Measurements from ENCODE around the gene BPIFB1.

Gene BPIFB1

DNA sequence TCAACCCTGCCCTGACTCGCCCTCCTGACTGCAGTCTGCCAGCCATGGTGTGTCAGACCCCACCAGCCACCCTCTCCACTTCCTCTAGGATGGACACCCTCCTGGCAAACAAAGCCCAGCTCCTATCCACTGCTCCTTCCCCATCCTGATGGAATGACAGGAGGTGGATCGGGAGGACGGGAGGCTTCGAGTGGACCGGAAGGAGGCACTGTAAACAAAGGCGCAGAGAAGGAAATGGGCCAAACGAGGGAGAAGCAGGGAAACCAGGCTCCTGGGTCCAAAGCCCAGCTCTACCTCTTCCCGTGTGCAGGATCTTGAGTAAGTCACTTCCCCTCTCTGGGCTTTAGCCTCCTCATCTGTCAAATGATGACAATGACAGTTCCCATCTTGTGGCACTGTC is 40.2 kb downstream of the BPIFB1 start:
- no peaks in the 10 kb centered on the region for H3K9me3 Mint-ChIP-seq
- peaks cover 2% of the 10 kb centered on the region for H3K36me3 Mint-ChIP-seq (ENCODE audit: insufficient read depth)
- no peak for DNase-seq (ENCODE audit: low spot score in 2 of 2)
- no peaks in the 10 kb centered on the region for H3K4me1 Mint-ChIP-seq
- no peak for ATAC-seq (replicated peaks; ENCODE audit: extremely low read depth, poor library complexity, severe bottlenecking)
- H3K4me3 Mint-ChIP-seq: no peak overlapping the region
- H3K27ac Mint-ChIP-seq (ENCODE audit: low read depth): no peak overlapping the region
- peaks cover 57% of the 10 kb centered on the region for H3K27me3 Mint-ChIP-seq

DNA sequence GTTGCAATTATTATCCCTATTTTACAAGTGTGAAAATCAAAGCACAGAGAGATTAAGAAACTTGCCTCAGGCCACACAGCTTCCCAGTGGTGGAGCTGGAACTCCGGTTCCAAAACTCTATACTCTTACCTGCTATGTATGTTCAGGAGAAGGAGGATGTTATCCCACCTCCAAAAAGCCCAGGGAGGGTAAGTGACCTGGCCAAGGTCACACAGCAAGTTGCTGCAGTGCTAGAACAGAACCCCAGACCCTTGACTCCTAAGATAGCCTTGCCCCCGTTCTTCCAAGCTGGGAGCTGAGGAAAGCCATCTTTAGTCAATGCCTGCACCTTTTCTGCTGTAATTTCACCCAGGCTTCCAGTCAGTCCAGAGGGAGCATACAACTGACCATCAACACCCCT is 42.3 kb downstream of the BPIFB1 start:
- no peak overlapping the region for H3K27ac Mint-ChIP-seq (ENCODE audit: low read depth)
- no peak for ATAC-seq (replicated peaks; ENCODE audit: extremely low read depth, poor library complexity, severe bottlenecking)
- H3K36me3 Mint-ChIP-seq (ENCODE audit: insufficient read depth): peaks cover 2% of the 10 kb centered on the region
- no peak for DNase-seq (ENCODE audit: low spot score in 2 of 2)
- no peak overlapping the region for H3K4me3 Mint-ChIP-seq
- no peaks in the 10 kb centered on the region for H3K9me3 Mint-ChIP-seq
- H3K4me1 Mint-ChIP-seq: no peaks in the 10 kb centered on the region
- peaks cover 66% of the 10 kb centered on the region for H3K27me3 Mint-ChIP-seq

GRCh38 chr20:33328157-33329137 is 45.4 kb downstream of the BPIFB1 start:
- Mint-ChIP-seq H3K27me3 (peaks cover 76% of the 10 kb centered on the region), H3K36me3 (ENCODE audit: insufficient read depth) (peaks cover 2% of the 10 kb centered on the region), H3K9me3 (no peaks in the 10 kb centered on the region), H3K4me1 (no peaks in the 10 kb centered on the region), H3K27ac (ENCODE audit: low read depth) (no peak overlapping the region), H3K4me3 (no peak overlapping the region)
- ATAC-seq (replicated peaks; ENCODE audit: extremely low read depth, poor library complexity, severe bottlenecking) (no peak), DNase-seq (ENCODE audit: low spot score in 2 of 2) (no peak)

GRCh38 chr20:33332905-33333456 is 50.0 kb downstream of the BPIFB1 start:
- Mint-ChIP-seq H3K27ac (ENCODE audit: low read depth) (no peak overlapping the region), H3K4me3 (no peak overlapping the region), H3K36me3 (ENCODE audit: insufficient read depth) (peaks cover under 1% of the 10 kb centered on the region), H3K4me1 (no peaks in the 10 kb centered on the region), H3K27me3 (peaks cover 68% of the 10 kb centered on the region), H3K9me3 (no peaks in the 10 kb centered on the region)
- DNase-seq (ENCODE audit: low spot score in 2 of 2) (no peak), ATAC-seq (replicated peaks; ENCODE audit: extremely low read depth, poor library complexity, severe bottlenecking) (no peak)

GRCh38 chr20:33333616-33334015 is 50.6 kb downstream of the BPIFB1 start:
- Mint-ChIP-seq H3K27me3 (peaks cover 62% of the 10 kb centered on the region), H3K36me3 (ENCODE audit: insufficient read depth) (no peaks in the 10 kb centered on the region), H3K4me1 (no peaks in the 10 kb centered on the region), H3K27ac (ENCODE audit: low read depth) (no peak overlapping the region), H3K9me3 (no peaks in the 10 kb centered on the region), H3K4me3 (no peak overlapping the region)
- DNase-seq (ENCODE audit: low spot score in 2 of 2): no peak
- ATAC-seq (replicated peaks; ENCODE audit: extremely low read depth, poor library complexity, severe bottlenecking): no peak

- H3K27ac Mint-ChIP-seq (ENCODE audit: low read depth): no peak overlapping the region
Measured at GRCh38 chr20:33334111-33334510, 51.1 kb downstream of the BPIFB1 start.

DNA sequence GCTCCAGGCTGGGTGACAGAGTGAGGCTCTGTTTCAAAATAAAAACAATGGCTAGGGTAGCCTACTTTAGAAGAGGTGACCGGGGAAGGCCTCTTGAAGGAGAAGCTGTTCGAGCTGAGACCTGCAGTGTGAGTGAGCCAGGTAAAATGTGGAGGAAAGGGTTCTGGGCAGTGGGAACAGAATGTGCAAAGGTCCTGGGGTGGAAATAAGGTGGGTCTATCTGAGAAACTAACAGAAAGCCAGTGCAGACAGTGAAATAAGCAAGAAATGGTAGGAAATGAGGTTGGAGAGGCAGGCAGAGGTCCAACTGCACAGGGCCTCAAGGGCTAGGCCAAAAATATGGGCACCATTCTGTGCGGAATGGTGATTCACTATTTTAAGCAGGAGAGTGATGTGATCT is 53.4 kb downstream of the BPIFB1 start:
- Mint-ChIP-seq H3K4me1 (no peaks in the 10 kb centered on the region), H3K9me3 (no peaks in the 10 kb centered on the region), H3K4me3 (no peak overlapping the region), H3K27ac (ENCODE audit: low read depth) (no peak overlapping the region), H3K36me3 (ENCODE audit: insufficient read depth) (no peaks in the 10 kb centered on the region), H3K27me3 (peaks cover 36% of the 10 kb centered on the region)
- ATAC-seq (replicated peaks; ENCODE audit: extremely low read depth, poor library complexity, severe bottlenecking) (no peak), DNase-seq (ENCODE audit: low spot score in 2 of 2) (no peak)

More at GRCh38 chr20:33334111-33334510, 51.1 kb downstream of the BPIFB1 start:
- no peaks in the 10 kb centered on the region for H3K4me1 Mint-ChIP-seq
- H3K4me3 Mint-ChIP-seq: no peak overlapping the region
- no peaks in the 10 kb centered on the region for H3K36me3 Mint-ChIP-seq (ENCODE audit: insufficient read depth)
- no peaks in the 10 kb centered on the region for H3K9me3 Mint-ChIP-seq
- DNase-seq (ENCODE audit: low spot score in 2 of 2) (no peak), ATAC-seq (replicated peaks; ENCODE audit: extremely low read depth, poor library complexity, severe bottlenecking) (no peak)
- H3K27me3 Mint-ChIP-seq: peaks cover 57% of the 10 kb centered on the region

- H3K27ac Mint-ChIP-seq (ENCODE audit: low read depth): no peak overlapping the region
- ATAC-seq (replicated peaks; ENCODE audit: extremely low read depth, poor library complexity, severe bottlenecking) (no peak), DNase-seq (ENCODE audit: low spot score in 2 of 2) (no peak)
- no peaks in the 10 kb centered on the region for H3K9me3 Mint-ChIP-seq
- H3K27me3 Mint-ChIP-seq: peaks cover 31% of the 10 kb centered on the region
- no peaks in the 10 kb centered on the region for H3K36me3 Mint-ChIP-seq (ENCODE audit: insufficient read depth)
- no peak overlapping the region for H3K4me3 Mint-ChIP-seq
- no peaks in the 10 kb centered on the region for H3K4me1 Mint-ChIP-seq
Measured at GRCh38 chr20:33337119-33337518, 54.1 kb downstream of the BPIFB1 start.

- Mint-ChIP-seq H3K36me3 (ENCODE audit: insufficient read depth) (no peaks in the 10 kb centered on the region), H3K27me3 (peaks cover 26% of the 10 kb centered on the region), H3K4me3 (no peak overlapping the region), H3K27ac (ENCODE audit: low read depth) (no peak overlapping the region), H3K4me1 (no peaks in the 10 kb centered on the region), H3K9me3 (no peaks in the 10 kb centered on the region)
- no peak for ATAC-seq (replicated peaks; ENCODE audit: extremely low read depth, poor library complexity, severe bottlenecking)
- DNase-seq (ENCODE audit: low spot score in 2 of 2): no peak
Measured at GRCh38 chr20:33337531-33338165, 54.6 kb downstream of the BPIFB1 start.

DNA sequence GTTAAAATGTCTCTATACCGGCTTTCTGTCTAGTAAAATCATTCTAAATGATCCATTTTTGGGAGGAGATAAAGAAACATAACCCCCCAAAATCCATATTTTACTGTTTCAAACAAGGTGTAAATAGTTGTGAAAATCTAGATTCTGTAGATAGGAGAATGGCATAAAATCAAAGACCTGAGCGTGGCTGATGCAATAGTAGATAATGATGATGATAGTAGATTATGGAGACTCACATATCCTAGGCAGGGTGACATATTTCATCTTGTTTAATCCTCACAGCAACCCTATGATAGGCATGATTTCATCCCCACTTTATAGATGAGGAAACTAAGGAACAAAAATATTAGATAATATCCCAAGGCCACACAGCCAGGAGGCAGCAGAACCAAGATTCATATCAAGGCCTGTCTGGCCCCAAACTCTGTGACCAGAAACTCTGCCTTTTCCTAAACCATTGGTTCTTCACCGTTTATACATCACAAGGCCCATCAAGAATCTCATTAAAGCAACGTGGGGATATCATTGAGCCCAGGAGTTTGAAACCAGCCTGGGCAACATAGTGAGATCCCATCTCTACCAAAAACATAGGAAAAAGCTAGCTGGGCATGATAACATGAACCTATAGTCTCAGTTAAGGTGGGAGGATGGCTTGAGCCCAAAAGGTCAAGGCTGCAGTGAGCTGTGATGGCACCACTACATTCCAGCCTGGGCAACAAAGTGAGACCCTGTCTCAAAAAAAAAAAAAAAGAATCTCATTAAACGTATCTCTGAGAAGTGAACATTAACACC is 55.6 kb downstream of the BPIFB1 start:
- no peaks in the 10 kb centered on the region for H3K9me3 Mint-ChIP-seq
- DNase-seq (ENCODE audit: low spot score in 2 of 2) (no peak), ATAC-seq (replicated peaks; ENCODE audit: extremely low read depth, poor library complexity, severe bottlenecking) (no peak)
- H3K27me3 Mint-ChIP-seq: peaks cover 21% of the 10 kb centered on the region
- H3K4me1 Mint-ChIP-seq: no peaks in the 10 kb centered on the region
- no peak overlapping the region for H3K27ac Mint-ChIP-seq (ENCODE audit: low read depth)
- no peaks in the 10 kb centered on the region for H3K36me3 Mint-ChIP-seq (ENCODE audit: insufficient read depth)
- H3K4me3 Mint-ChIP-seq: no peak overlapping the region

GRCh38 chr20:33339515-33340058 is 56.6 kb downstream of the BPIFB1 start:
- H3K27me3 Mint-ChIP-seq: peaks cover 21% of the 10 kb centered on the region
- no peak for DNase-seq (ENCODE audit: low spot score in 2 of 2)
- no peak for ATAC-seq (replicated peaks; ENCODE audit: extremely low read depth, poor library complexity, severe bottlenecking)
- H3K9me3 Mint-ChIP-seq: no peaks in the 10 kb centered on the region
- no peaks in the 10 kb centered on the region for H3K4me1 Mint-ChIP-seq
- H3K36me3 Mint-ChIP-seq (ENCODE audit: insufficient read depth): no peaks in the 10 kb centered on the region
- no peak overlapping the region for H3K27ac Mint-ChIP-seq (ENCODE audit: low read depth)
- H3K4me3 Mint-ChIP-seq: no peak overlapping the region

DNA sequence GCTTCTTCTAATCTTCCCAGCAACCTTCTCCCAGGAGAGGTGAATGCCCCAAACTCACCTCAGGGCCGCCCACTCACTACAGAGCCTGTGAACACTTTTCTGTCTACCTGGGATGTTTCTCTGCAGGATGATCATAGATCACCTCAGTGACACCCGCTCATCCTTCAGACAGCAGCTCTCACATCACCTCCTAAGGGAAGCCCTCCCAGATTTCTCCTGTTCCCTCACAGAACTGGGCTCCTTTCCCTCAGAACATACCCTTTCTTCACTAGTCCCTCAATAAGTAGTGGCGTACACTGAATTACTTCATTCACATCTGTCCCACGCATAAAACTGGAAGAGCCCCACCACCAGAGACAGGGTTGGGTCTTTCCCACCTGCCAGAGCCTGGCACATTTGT is 60.5 kb downstream of the BPIFB1 start:
- no peak for DNase-seq (ENCODE audit: low spot score in 2 of 2)
- Mint-ChIP-seq H3K27me3 (no peaks in the 10 kb centered on the region), H3K27ac (ENCODE audit: low read depth) (no peak overlapping the region), H3K36me3 (ENCODE audit: insufficient read depth) (peaks cover 3% of the 10 kb centered on the region), H3K4me1 (no peaks in the 10 kb centered on the region), H3K9me3 (no peaks in the 10 kb centered on the region), H3K4me3 (no peak overlapping the region)
- ATAC-seq (replicated peaks; ENCODE audit: extremely low read depth, poor library complexity, severe bottlenecking): no peak

Data from central memory CD8-positive, alpha-beta T cell (primary cell).